H1 (cell line): Measurements from ENCODE around the gene MRC2.

Experiments
- ATF2 ChIP-seq: IDR thresholded peaks from 2 replicates; pipeline ENCODE4 v1.6.1; 2012; ENCODE audit warnings: low read length, inconsistent platforms
- ATF3 ChIP-seq: IDR thresholded peaks from 2 replicates; pipeline ENCODE4 v1.6.1; 2011; ENCODE audit warnings: low read depth, mild to moderate bottlenecking, low read length; ENCODE audit not compliant: insufficient read depth
- CEBPB ChIP-seq: IDR thresholded peaks from 2 replicates; pipeline ENCODE4 v1.6.1; 2012; ENCODE audit warnings: low read depth, low read length
- CREB1 ChIP-seq: IDR thresholded peaks from 2 replicates; pipeline ENCODE4 v1.6.1; 2012; ENCODE audit warnings: inconsistent platforms
- EP300 ChIP-seq, 2 experiments: IDR thresholded peaks; 1 replicate in 1 of 2; 2 replicates in 1 of 2; pipeline ENCODE4 v1.6.1; 2011 to 2012; ENCODE audit warnings: low read depth in 2 of 2, low read length in 2 of 2, mild to moderate bottlenecking in 2 of 2, borderline replicate concordance in 1 of 2, inconsistent platforms in 1 of 2, moderate library complexity in 1 of 2
- EZH2 ChIP-seq: fragments of 200-600 bp; sonication (generic); IDR thresholded peaks from 2 replicates; pipeline ENCODE4 v1.7.1; 2012; ENCODE audit warnings: low read depth, mild to moderate bottlenecking, moderate library complexity, low read length, inconsistent platforms; ENCODE audit not compliant: severe bottlenecking
- JUN ChIP-seq: IDR thresholded peaks from 2 replicates; pipeline ENCODE4 v1.6.1; 2011; ENCODE audit warnings: low read depth, mild to moderate bottlenecking, improper control_type of control experiment, low read length
- PHF8 ChIP-seq: fragments of 200-600 bp; sonication (generic); conservative IDR thresholded peaks from 2 replicates; pipeline ENCODE4 v1.7.1; 2012; ENCODE audit warnings: low read depth, mild to moderate bottlenecking, inconsistent platforms, low read length, moderate library complexity
- POLR2A ChIP-seq, 2 experiments: IDR thresholded peaks; 1 replicate in 1 of 2; 2 replicates in 1 of 2; pipeline ENCODE4 v1.6.1; 2011; ENCODE audit warnings: low read depth in 2 of 2, low read length in 2 of 2, mild to moderate bottlenecking in 2 of 2; ENCODE audit errors: control extremely low read depth in 1 of 2
- RAD21 ChIP-seq, 2 experiments: IDR thresholded peaks in 1 of 2; conservative IDR thresholded peaks in 1 of 2; 2 replicates each; pipeline ENCODE4 v1.6.1; 2011; ENCODE audit warnings: low read depth in 2 of 2, low read length in 2 of 2, improper control_type of control experiment in 1 of 2, inconsistent platforms in 1 of 2, mild to moderate bottlenecking in 1 of 2, moderate library complexity in 1 of 2
- SP2 ChIP-seq: IDR thresholded peaks from 2 replicates; pipeline ENCODE4 v1.6.1; 2012; ENCODE audit warnings: mild to moderate bottlenecking, low read length, inconsistent platforms
- TAF1 ChIP-seq: IDR thresholded peaks from 2 replicates; pipeline ENCODE4 v1.6.1; 2011; ENCODE audit warnings: mild to moderate bottlenecking, low read depth, low read length
- ZNF274 ChIP-seq: IDR thresholded peaks from 2 replicates; pipeline ENCODE4 v1.7.0; 2012; ENCODE audit warnings: low read length, borderline replicate concordance; ENCODE audit errors: extremely low read depth
- TF ChIP-seq, protein P1 (sequence below), 3 experiments: IDR thresholded peaks; 1 replicate in 2 of 3; 2 replicates in 1 of 3; pipeline versions ENCODE4 v1.5.1 to v1.6.1; 2011; ENCODE audit warnings: low read length in 3 of 3, mild to moderate bottlenecking in 3 of 3, inconsistent platforms in 2 of 3, low read depth in 1 of 3, moderate library complexity in 1 of 3; ENCODE audit not compliant: insufficient read depth in 1 of 3; ENCODE audit errors: control extremely low read depth in 1 of 3

DNA sequence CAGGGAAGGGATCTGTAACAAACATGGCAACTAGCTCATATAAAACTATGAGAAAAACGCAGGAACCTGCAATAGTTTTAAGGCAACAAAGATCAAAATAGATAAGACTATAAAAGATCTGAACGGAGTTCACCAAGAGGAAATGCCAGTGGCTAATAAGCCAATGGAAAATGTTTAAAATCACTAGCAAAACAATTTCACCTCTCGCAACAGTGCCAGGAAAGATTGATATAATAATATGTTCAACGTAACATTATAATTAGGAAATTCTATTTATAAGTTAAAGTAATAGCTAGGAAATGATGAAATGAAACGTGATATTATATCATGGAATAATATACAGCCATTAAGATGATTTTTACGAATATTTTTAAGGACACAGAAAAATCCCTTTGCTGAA, 16.0 kb downstream of the MRC2 start:
- TF ChIP-seq, protein P1, sequence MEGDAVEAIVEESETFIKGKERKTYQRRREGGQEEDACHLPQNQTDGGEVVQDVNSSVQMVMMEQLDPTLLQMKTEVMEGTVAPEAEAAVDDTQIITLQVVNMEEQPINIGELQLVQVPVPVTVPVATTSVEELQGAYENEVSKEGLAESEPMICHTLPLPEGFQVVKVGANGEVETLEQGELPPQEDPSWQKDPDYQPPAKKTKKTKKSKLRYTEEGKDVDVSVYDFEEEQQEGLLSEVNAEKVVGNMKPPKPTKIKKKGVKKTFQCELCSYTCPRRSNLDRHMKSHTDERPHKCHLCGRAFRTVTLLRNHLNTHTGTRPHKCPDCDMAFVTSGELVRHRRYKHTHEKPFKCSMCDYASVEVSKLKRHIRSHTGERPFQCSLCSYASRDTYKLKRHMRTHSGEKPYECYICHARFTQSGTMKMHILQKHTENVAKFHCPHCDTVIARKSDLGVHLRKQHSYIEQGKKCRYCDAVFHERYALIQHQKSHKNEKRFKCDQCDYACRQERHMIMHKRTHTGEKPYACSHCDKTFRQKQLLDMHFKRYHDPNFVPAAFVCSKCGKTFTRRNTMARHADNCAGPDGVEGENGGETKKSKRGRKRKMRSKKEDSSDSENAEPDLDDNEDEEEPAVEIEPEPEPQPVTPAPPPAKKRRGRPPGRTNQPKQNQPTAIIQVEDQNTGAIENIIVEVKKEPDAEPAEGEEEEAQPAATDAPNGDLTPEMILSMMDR (IDR thresholded peaks at IDR 0.05; ENCODE audit: control extremely low read depth in 1 of 3, insufficient read depth in 1 of 3, low read depth in 1 of 3, low read length in 3 of 3), result no peak
- no peak for TF ChIP-seq ZNF274
- no peak for TF ChIP-seq EZH2
- no peak for TF ChIP-seq POLR2A (IDR thresholded peaks at IDR 0.05; ENCODE audit: control extremely low read depth in 1 of 2, low read depth in 2 of 2, low read length in 2 of 2)
- no peak for TF ChIP-seq SP2
- no peak for TF ChIP-seq TAF1
- no peak for TF ChIP-seq CEBPB
- no peak for TF ChIP-seq EP300 (IDR thresholded peaks at IDR 0.05; ENCODE audit: borderline replicate concordance in 1 of 2, low read depth in 2 of 2, low read length in 2 of 2)
- no peak for TF ChIP-seq RAD21 (IDR thresholded peaks at IDR 0.05 in 1 of 2, conservative IDR thresholded peaks at IDR 0.05 in 1 of 2; ENCODE audit: low read depth in 2 of 2, low read length in 2 of 2)
- no peak for TF ChIP-seq ATF3
- no peak for TF ChIP-seq PHF8
- TF ChIP-seq CREB1, result no peak
- TF ChIP-seq ATF2, result no peak
- TF ChIP-seq JUN, result no peak
